Breast epithelium (tissue), 4 donors: Measurements from ENCODE around the gene TRIM67. TPM values are rescaled to one million over a fixed set of nuclear protein-coding genes. Genes with fewer than 3 reads are reported as not detected.

ENCODE experiments used
- DNase-seq, 2 donors: peaks; one replicate each; pipeline ENCODE4 v3.0.0-alpha.2; 2019; ENCODE audit warnings: low spot score in 2 of 2
- H3K27ac ChIP-seq, 2 donors: fragments of 200-600 bp; sonication (generic) in 1 of 2; one replicate each; pipeline ENCODE4 v1.5.1; 2016 to 2019; ENCODE audit warnings: mild to moderate bottlenecking in 1 of 2
- H3K27me3 ChIP-seq, 2 donors: fragments of 200-600 bp; sonication (generic) in 1 of 2; one replicate each; pipeline versions ENCODE4 v1.5.1 to v1.6.0; 2017 to 2019; ENCODE audit warnings: control low read depth in 1 of 2, mild to moderate bottlenecking in 1 of 2
- H3K36me3 ChIP-seq: fragments of 200-600 bp; one replicate; pipeline ENCODE4 v1.5.1; 2019
- H3K4me1 ChIP-seq, 2 donors: fragments of 200-600 bp; sonication (generic); one replicate each; pipeline ENCODE4 v1.5.1; 2016 to 2019; ENCODE audit warnings: control low read depth in 1 of 2
- H3K4me3 ChIP-seq, 3 donors: fragments of 200-600 bp; sonication (generic); 1 replicate in 2 of 3; 2 replicates in 1 of 3; pipeline ENCODE4 v1.5.1; 2016 to 2019; ENCODE audit warnings: mild to moderate bottlenecking in 3 of 3, moderate library complexity in 2 of 3
- H3K9me3 ChIP-seq, 2 donors: fragments of 200-600 bp; sonication (generic) in 1 of 2; one replicate each; pipeline ENCODE4 v1.5.1; 2016 to 2019; ENCODE audit warnings: control low read depth in 1 of 2
- POLR2A ChIP-seq: fragments of 450-650 bp; IDR thresholded peaks from one replicate; pipeline ENCODE4 v1.6.1; 2016; ENCODE audit warnings: antibody characterized with exemption, mild to moderate bottlenecking, moderate library complexity
- POLR2AphosphoS5 ChIP-seq, 3 donors: sonication (generic); formaldehyde crosslinking; IDR thresholded peaks; one replicate each; pipeline ENCODE4 v1.6.1; 2017; ENCODE audit warnings: antibody characterized with exemption in 3 of 3
- intact Hi-C: fragments of 100-400 bp; cut with DNase I; formaldehyde crosslinking; loops from one replicate; pipeline ENCODE4 v1.15.1; 2023; ENCODE audit warnings: low total_unique reads
- total RNA-seq, 3 donors: library from RNA; depleted of rRNA; stranded (reverse); fragments of >200 nt; gene quantifications; one replicate each; pipeline ENCODE4 v1.1.0, GENCODE V29; 2016
- TF ChIP-seq, protein P1 (sequence below), 3 donors: fragments of 450-650 bp; IDR thresholded peaks; one replicate each; pipeline ENCODE4 v1.5.1; 2016 to 2017; ENCODE audit warnings: antibody characterized with exemption in 3 of 3, mild to moderate bottlenecking in 3 of 3, moderate library complexity in 3 of 3

The TRIM67 gene
- total RNA-seq, 3 donors from 2014 or later = not detected

- no peak for DNase-seq
- Histone ChIP-seq H3K9me3 (no peaks in the 10 kb centered on the region), H3K4me3 (no peak overlapping the region), H3K27me3 (peaks cover 3 to 62% of the 10 kb centered on the region in 2 donors), H3K4me1 (peaks cover 4 to 18% of the 10 kb centered on the region in 2 donors), H3K27ac (no peak overlapping the region), H3K36me3 (no peaks in the 10 kb centered on the region)
- TF ChIP-seq, protein P1, sequence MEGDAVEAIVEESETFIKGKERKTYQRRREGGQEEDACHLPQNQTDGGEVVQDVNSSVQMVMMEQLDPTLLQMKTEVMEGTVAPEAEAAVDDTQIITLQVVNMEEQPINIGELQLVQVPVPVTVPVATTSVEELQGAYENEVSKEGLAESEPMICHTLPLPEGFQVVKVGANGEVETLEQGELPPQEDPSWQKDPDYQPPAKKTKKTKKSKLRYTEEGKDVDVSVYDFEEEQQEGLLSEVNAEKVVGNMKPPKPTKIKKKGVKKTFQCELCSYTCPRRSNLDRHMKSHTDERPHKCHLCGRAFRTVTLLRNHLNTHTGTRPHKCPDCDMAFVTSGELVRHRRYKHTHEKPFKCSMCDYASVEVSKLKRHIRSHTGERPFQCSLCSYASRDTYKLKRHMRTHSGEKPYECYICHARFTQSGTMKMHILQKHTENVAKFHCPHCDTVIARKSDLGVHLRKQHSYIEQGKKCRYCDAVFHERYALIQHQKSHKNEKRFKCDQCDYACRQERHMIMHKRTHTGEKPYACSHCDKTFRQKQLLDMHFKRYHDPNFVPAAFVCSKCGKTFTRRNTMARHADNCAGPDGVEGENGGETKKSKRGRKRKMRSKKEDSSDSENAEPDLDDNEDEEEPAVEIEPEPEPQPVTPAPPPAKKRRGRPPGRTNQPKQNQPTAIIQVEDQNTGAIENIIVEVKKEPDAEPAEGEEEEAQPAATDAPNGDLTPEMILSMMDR (IDR thresholded peaks at IDR 0.05) = no peak
- intact Hi-C loops = no loop called here
Measured at GRCh38 chr1:231159202-231159962, 2.5 kb upstream of the TRIM67 start.

DNA sequence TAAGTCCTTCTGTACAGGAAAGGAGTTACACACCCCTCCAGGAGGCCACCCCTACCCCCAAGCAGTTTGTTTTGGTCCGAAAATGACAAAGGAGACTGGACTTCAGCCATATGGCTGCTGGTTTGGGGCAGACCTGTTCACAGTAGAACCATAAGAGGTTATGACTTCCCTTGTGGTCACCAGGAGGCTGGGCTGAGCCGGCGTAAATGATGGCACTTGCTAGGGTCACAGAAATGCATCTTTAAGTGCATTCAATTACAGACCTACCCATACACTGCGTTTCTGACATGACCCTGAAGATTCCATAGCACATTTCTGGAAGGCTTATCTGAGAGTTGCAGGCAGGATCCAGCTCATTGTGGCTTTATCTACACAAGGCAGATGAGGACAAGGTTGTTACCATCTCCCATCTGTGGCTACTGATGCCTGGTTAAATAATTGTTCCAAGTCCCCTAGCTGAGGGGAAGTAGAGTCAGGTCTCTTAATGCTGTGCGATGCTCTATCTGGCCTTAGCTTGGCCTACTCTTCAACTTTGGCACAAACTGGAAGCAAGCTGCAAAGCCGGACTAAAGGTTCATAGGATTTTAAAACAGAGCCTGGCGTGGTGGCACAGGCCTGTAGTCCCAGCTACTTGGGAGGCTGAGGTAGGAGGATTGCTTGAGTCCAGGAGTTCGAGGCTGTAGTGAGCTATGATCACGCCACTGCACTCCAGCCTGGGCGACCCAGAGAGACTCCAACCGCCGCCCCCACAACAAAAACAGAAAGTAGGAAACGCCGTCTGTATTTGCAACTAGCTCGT lies 1.7 kb upstream of the TRIM67 start:
- intact Hi-C loops = no loop called here
- no peaks in the 10 kb centered on the region for H3K9me3 ChIP-seq
- H3K27ac ChIP-seq = no peak overlapping the region
- H3K4me3 ChIP-seq = no peak overlapping the region
- DNase-seq = no peak
- peaks cover 4 to 18% of the 10 kb centered on the region in 2 donors for H3K4me1 ChIP-seq
- H3K36me3 ChIP-seq = no peaks in the 10 kb centered on the region
- no peak for TF ChIP-seq POLR2AphosphoS5 (IDR thresholded peaks at IDR 0.05)
- TF ChIP-seq, protein P1 (IDR thresholded peaks at IDR 0.05) = no peak
- H3K27me3 ChIP-seq = peaks cover 3 to 65% of the 10 kb centered on the region in 2 donors

GRCh38 chr1:231160895-231161666 lies 777 bp upstream of the TRIM67 start:
- Histone ChIP-seq H3K4me1 (peaks cover 4 to 18% of the 10 kb centered on the region in 2 donors), H3K9me3 (no peaks in the 10 kb centered on the region), H3K36me3 (no peaks in the 10 kb centered on the region), H3K27ac (no peak overlapping the region), H3K27me3 (peaks cover 3 to 69% of the 10 kb centered on the region in 2 donors), H3K4me3 (peak overlapping the region in 2 of 3 donors; percentile 5 to 62)
- no peak for DNase-seq
- TF ChIP-seq, protein P1 (IDR thresholded peaks at IDR 0.05) = no peak
- TF ChIP-seq POLR2AphosphoS5 (IDR thresholded peaks at IDR 0.05) = no peak
- no peak for TF ChIP-seq POLR2A
- intact Hi-C loops = no loop called here

DNA sequence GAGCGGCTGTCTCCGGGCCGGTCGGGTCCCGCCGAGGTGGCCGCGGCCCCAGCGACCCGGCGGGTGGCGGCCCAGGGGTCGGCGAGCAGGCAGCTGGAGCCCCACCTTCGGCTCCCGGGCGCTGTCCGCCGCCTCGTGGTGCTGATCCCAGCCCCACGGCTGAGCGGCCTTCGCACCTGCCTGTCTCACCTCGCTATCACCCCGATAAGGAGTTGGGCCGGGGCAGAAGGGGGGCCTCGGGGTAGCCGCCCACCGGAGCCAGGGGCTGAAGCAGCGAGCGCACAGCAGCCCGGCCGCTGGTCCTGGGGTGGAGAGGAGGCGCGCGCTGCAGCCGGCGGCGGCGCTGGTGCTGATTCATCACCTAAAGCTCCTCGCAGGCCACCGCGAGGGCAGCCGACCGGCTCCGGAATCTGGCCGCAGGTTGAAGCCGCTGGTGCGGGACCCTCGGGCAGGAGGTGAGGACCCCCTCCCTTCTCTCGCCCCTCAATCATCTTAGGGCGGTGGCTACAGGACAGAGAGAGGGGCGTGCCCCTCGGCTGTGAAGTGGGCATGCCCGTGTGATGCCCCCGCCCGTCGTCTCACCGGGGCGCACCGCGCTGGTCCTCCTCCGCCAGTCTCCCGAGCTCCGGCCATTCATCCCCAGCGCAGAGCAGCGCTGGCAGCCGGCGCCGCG lies 575 bp downstream of the TRIM67 start:
- peaks cover 4 to 18% of the 10 kb centered on the region in 2 donors for H3K4me1 ChIP-seq
- no peak overlapping the region for H3K27ac ChIP-seq
- peaks cover 3 to 76% of the 10 kb centered on the region in 2 donors for H3K27me3 ChIP-seq
- H3K36me3 ChIP-seq = no peaks in the 10 kb centered on the region
- H3K4me3 ChIP-seq = peak overlapping the region; percentile 17 to 62 (median 39)
- no peaks in the 10 kb centered on the region for H3K9me3 ChIP-seq
- TF ChIP-seq POLR2AphosphoS5 (IDR thresholded peaks at IDR 0.05) = no peak
- TF ChIP-seq, protein P1 (IDR thresholded peaks at IDR 0.05) = no peak
- TF ChIP-seq POLR2A = no peak
- DNase-seq = no peak
- intact Hi-C loops = no loop called here
